GM21390 (cell line): ENCODE results near the gene IL18R1.
A peak's percentile ranks its signal among the peaks of the same experiment; 100 is the strongest.
"Not testable (repeated sequence)": the region's sequence is repeated elsewhere in the genome, so short reads cannot be mapped to it uniquely, and the experiment has no call there.

Source experiments
- ATAC-seq: cut with Tn5 transposase; IDR thresholded peaks from one replicate; pipeline ENCODE4 v1.9.1; 2021; ENCODE audit not compliant: unreplicated experiment

Gene IL18R1

GRCh38 chr2:102355526-102356380, at the start of gene IL18R1:
IL18R1 (plus strand) TSS chr2:102355796; CDS start chr2:102362661, 6,865 bp downstream.
- peak; percentile 92 for ATAC-seq

DNA sequence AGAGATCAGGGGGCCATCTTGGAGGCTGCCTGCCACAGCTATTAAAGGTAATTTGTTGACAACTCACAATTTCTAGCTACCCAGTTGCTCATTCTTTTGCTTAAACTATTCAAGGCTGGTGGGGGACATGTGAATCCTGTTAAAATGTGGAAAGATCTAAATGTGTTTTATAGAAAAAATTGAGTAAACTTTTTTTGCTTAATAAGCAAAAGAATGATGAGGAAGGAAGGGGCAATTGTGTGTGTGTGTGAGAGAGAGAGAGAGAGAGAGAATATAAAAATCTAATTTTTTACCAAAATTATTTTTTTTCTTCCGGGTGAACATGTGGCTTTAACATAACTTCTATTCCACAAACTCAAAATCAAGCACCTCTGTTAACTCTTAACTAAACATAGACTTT, 49.5 kb upstream of the IL18R1 start:
- no peak for ATAC-seq

DNA sequence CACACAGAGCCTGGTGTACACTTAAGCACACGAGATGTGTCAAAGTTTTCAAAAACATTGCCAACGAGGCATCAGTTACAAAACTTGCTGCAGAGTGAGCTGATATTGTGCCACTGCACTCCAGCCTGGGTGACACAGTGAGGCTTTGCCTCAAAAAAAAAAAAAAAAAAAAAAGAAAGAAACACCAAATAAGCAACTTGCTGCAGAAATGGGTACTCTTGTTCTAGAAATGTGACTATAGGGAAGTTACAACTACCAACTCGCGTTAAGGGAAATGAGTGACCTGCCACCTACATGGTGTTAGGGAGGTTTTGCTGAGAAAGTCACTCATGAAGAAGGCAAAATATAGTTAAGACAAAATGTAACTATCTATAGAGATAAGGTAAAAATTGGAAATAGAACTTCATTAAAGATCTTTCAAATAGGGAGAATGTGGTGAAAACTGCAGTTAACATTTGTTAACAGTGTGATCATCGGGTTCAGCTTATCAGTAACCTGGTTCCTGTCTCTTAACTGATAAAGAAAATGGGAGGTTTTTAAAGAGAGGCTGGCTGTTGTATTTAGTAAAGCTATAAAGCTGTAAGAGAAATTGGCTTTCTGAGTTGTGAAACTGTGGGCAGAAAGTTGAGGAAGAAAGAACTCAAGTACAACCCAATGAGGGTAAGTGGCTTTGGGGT, 44.5 kb upstream of the IL18R1 start, which contains the start of gene IL1RL1:
IL1RL1 (plus strand) TSS at position 600 of the 677 bp plus-strand sequence. CDS start 26,702 bp downstream, outside the sequence.
- ATAC-seq, result no peak

DNA sequence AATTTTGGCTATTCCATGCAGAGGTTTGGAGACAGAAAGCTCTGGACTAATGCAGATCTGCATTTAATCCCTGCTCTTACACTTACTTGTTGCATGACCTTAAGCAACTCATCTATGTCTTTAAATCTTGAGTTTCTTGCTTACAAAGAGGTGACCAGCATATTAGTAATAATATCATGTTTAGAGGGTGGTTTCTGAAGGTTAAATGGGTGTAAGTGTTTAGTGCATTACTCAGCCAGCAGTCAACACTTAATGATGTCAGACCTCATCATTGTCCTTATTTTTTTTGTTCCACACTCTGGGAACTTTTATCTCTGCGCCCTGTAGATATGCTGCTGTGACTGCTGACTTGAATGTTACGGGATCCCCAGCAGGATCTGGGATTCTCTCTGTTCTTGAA, 42.6 kb upstream of the IL18R1 start:
- ATAC-seq, result no peak

- no peak for ATAC-seq
Observed at GRCh38 chr2:102313471-102313870, 42.1 kb upstream of the IL18R1 start.

- no peak for ATAC-seq
Observed at GRCh38 chr2:102313950-102314349, 41.6 kb upstream of the IL18R1 start.

- ATAC-seq, result no peak
Observed at GRCh38 chr2:102315921-102316320, 39.7 kb upstream of the IL18R1 start.

- no peak for ATAC-seq
Observed at GRCh38 chr2:102317715-102318114, 37.9 kb upstream of the IL18R1 start.

GRCh38 chr2:102318437-102318836, 37.2 kb upstream of the IL18R1 start:
- ATAC-seq, result no peak

GRCh38 chr2:102321941-102322719, 33.5 kb upstream of the IL18R1 start:
- no peak for ATAC-seq

- ATAC-seq, result not testable (repeated sequence)
Observed at GRCh38 chr2:102324914-102325313, 30.7 kb upstream of the IL18R1 start.

DNA sequence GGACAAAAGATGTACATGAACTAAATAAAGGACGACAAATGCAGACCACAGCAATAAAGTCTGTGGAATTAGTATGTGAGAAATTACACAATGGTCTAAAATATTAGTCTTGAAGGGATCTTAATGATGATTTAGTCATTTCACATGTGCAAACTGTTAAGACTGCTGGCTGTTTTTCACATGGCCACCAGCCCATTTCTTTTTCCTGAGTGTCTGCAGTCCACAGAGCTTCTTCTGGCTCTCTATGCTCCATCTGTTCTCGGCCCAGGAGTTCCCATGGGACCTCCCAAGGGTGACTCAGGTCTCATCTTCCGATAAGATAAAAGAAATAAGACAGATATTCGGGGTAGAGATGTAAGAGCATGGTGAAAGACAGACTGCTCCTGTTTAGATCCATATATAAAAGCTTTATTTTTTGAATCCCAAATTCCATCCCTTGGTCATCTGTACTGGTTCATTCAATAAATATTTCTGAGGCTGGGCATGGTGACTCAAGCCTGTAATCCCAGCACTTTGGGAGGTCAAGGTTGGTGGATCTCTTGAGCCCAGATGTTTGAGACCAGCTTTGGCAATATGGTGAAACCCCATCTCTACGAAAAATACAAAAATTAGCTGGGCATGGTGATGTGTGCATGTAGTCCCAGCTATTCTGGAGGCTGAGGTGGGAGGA, 24.1 kb upstream of the IL18R1 start:
- ATAC-seq, result no peak

GRCh38 chr2:102334486-102334885, 21.1 kb upstream of the IL18R1 start:
- no peak for ATAC-seq

DNA sequence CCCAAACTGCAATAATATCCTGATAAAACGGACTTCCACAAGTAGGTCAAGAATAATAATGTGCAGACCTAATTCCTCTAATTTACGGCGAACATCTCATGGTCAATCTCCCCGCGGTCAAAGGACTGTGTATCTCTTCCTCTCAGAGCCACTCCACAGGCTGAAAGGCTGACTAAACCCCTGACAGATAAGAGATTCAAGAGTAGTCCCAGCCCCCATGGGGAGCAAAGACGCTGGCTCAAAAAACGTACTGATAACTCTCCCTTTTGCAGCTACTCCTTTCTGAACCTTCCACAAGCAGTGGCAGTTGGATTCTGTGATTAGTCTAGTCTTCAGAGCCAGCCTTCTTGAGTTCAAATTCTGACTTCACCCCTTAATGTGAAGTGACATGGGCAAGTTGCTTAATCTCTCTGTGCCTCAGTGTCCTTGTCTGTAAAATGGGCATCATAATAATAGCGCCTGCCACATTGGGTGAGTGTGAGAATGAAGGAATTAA, 19.7 kb upstream of the IL18R1 start:
- no peak for ATAC-seq

- no peak for ATAC-seq
Observed at GRCh38 chr2:102336502-102336945, 19.1 kb upstream of the IL18R1 start.

DNA sequence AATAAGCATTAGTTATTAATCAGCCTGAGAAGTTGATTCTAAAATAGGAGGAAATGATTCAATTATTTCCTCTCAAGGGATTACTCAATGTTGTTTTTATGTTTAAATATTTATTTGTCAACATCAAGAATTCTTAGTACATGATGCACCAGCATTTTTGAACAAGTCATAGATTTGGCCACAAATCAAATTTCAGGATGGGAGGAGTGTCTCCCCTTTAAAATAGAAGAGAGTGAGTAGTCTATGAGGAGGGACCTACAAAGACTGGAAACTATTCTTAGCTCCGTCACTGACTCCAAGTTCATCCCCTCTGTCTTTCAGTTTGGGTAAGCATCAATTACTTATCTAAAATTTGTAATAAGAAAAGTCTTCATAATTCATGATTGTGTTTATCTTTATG, 18.6 kb upstream of the IL18R1 start:
- ATAC-seq, result no peak

DNA sequence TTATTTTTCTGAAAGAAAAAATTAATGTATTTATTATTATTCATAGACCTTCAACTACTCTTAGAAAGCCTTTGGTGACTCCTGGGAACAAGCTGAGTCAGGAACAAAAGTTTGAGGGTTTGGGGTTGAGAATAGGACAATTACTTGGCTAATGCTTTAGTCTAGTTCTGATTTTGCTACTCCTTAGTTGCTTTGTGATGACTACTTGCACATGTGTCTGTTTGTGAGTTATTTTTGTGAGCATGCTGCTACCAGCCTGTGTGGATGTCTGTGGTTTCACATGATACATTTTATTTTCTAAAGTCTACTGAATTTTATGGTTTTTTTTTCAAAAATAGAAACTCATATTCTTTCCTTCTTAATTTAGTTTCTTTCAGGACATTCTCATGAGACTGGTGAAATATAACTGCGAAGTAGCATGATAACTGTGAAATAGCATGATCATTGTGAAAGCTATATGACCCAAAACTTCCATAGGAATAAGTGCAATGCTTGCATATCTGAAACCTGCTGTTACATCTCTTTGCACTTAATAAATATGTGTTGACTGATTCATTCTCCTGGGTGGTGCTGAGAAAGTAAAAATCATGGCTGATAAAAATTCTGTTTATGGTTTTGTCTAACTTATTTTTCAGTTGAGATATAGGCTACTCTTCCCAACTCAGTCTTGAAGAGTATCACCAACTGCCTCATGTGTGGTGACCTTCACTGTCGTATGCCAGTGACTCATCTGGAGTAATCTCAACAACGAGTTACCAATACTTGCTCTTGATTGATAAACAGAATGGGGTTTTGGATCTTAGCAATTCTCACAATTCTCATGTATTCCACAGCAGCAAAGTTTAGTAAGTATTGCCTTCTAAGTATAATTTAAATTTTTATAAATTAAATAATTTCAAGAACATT, 17.9 kb upstream of the IL18R1 start:
- no peak for ATAC-seq

DNA sequence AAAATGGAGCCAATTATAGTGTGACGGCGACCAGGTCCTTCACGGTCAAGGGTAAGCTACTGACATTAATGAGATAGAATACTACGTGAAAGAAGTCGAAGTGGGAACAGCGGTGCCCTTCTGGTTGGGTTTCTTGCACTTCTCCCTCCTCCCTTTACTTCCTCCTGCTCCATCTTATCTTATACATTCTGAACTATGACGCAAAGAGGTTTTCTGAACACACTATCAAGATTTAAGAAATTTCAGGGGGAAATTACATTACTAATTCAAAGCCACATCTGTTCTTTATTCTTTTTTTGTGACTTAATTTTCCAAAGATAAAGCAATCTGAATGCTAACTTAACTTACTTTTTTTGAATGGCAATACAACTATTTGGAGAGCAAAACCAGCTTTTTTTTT, 14.8 kb upstream of the IL18R1 start:
- ATAC-seq, result no peak

DNA sequence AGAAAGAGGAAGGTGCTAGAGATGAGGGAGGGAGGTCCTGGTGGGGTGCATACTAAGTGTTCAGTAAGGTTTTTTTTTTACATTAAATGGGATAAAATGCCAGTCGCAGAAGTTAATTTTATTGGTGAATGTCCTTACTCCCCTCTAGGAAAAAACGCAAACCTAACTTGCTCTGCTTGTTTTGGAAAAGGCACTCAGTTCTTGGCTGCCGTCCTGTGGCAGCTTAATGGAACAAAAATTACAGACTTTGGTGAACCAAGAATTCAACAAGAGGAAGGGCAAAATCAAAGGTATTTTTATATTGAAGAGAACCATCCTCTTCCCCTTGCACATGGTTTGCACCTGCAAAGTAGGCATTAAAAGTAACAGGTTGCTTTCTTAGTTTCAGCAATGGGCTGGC, 12.7 kb upstream of the IL18R1 start:
- ATAC-seq, result no peak

- ATAC-seq, result no peak
Observed at GRCh38 chr2:102344397-102344796, 11.2 kb upstream of the IL18R1 start.
